CD8-positive, alpha-beta memory T cell (primary cell): Measurements from ENCODE around the gene DGKI. TPM values are rescaled to one million over a fixed set of nuclear protein-coding genes. Genes with fewer than 3 reads are reported as not detected.

ENCODE experiments used
- CTCF ChIA-PET: fragments of 350-600 bp; sonication (Branson Sonifier 250); formaldehyde crosslinking; loops from one replicate; lab custom pipeline; 2021; ENCODE audit warnings: antibody characterized with exemption; lab: Charles Lee
- POLR2A ChIA-PET: fragments of 350-600 bp; sonication (Branson Sonifier 250); formaldehyde crosslinking; loops from one replicate; lab custom pipeline; 2021; ENCODE audit warnings: antibody characterized with exemption; lab: Charles Lee
- DNase-seq, 5 donors: peaks; one replicate each; pipeline versions ENCODE4 v3.0.0 to v3.0.0-alpha.2; 2020 to 2022; ENCODE audit warnings: mixed read lengths in 1 of 5
- H3K27ac ChIP-seq: one replicate; pipeline ENCODE4 v1.7.0; 2013; ENCODE audit warnings: low read depth, mild to moderate bottlenecking, low read length, moderate library complexity
- H3K27me3 ChIP-seq: 2 replicates; pipeline ENCODE4 v1.7.0; 2013; ENCODE audit warnings: low read length, mild to moderate bottlenecking; ENCODE audit not compliant: insufficient read depth, poor library complexity, severe bottlenecking
- H3K36me3 ChIP-seq: 2 replicates; pipeline ENCODE4 v1.7.0; 2013; ENCODE audit warnings: mild to moderate bottlenecking, low read length, moderate library complexity; ENCODE audit not compliant: insufficient read depth
- H3K4me1 ChIP-seq: 2 replicates; pipeline ENCODE4 v1.7.0; 2013; ENCODE audit warnings: mild to moderate bottlenecking, low read length, moderate library complexity; ENCODE audit not compliant: insufficient read depth
- H3K4me3 ChIP-seq: 2 replicates; pipeline ENCODE4 v1.7.0; 2013; ENCODE audit warnings: mild to moderate bottlenecking, low read length
- H3K9me3 ChIP-seq: 2 replicates; pipeline ENCODE4 v1.7.0; 2013; ENCODE audit warnings: mild to moderate bottlenecking, low read length
- H3K27ac Mint-ChIP-seq, 8 donors: one replicate each; pipeline ENCODE4 v1.8.0; 2020 to 2021; ENCODE audit warnings: mixed read lengths in 8 of 8, mild to moderate bottlenecking in 6 of 8, inconsistent platforms in 3 of 8, moderate library complexity in 3 of 8
- H3K27me3 Mint-ChIP-seq, 2 donors: one replicate each; pipeline ENCODE4 v1.8.0; 2020 to 2021; ENCODE audit warnings: mixed read lengths in 2 of 2, mild to moderate bottlenecking in 1 of 2, moderate library complexity in 1 of 2
- H3K36me3 Mint-ChIP-seq, 3 donors: one replicate each; pipeline ENCODE4 v1.8.0; 2020 to 2021; ENCODE audit warnings: mixed read lengths in 3 of 3, inconsistent platforms in 1 of 3, mild to moderate bottlenecking in 1 of 3
- H3K4me1 Mint-ChIP-seq, 3 donors: one replicate each; pipeline ENCODE4 v1.8.0; 2020 to 2021; ENCODE audit warnings: mixed read lengths in 3 of 3, inconsistent platforms in 1 of 3, mild to moderate bottlenecking in 1 of 3
- H3K4me3 Mint-ChIP-seq, 7 donors: one replicate each; pipeline ENCODE4 v1.8.0; 2020 to 2021; ENCODE audit warnings: mixed read lengths in 7 of 7, mild to moderate bottlenecking in 6 of 7, moderate library complexity in 4 of 7, inconsistent platforms in 2 of 7
- H3K9me3 Mint-ChIP-seq, 5 donors: one replicate each; pipeline ENCODE4 v1.8.0; 2020 to 2022; ENCODE audit warnings: mixed read lengths in 5 of 5, mild to moderate bottlenecking in 3 of 5, moderate library complexity in 2 of 5, inconsistent platforms in 1 of 5
- polyA plus RNA-seq: library from polyadenylated mRNA; unstranded; fragments of 300-500 nt; fragmentation: Illumina TruSeq; gene quantifications from one replicate; pipeline ENCODE4 v1.2.3, GENCODE V29; 2021
- total RNA-seq, 2 experiments: library from RNA; stranded (reverse); gene quantifications; one replicate each; pipeline ENCODE4 v1.2.3, GENCODE V29; 2021

The DGKI gene
- total and polyA plus RNA-seq, 3 experiments from 2014 or later: 1.3 to 1.4 TPM; not detected in 1

- POLR2A ChIA-PET: no interaction called here
- no peaks in the 10 kb centered on the region for H3K4me1 Mint-ChIP-seq
- CTCF ChIA-PET: no interaction called here
Measured at GRCh38 chr7:137506031-137506430, 340.7 kb downstream of the DGKI start.

GRCh38 chr7:137501562-137501961 lies 345.2 kb downstream of the DGKI start:
- H3K4me1 Mint-ChIP-seq: no peaks in the 10 kb centered on the region
- no peak for DNase-seq
- H3K27ac ChIP-seq: no peak overlapping the region
- no peak overlapping the region for H3K4me3 ChIP-seq
- no peaks in the 10 kb centered on the region for H3K27me3 ChIP-seq
- no peaks in the 10 kb centered on the region for H3K36me3 Mint-ChIP-seq
- ChIA-PET CTCF (no interaction called here), POLR2A (no interaction called here)
- no peaks in the 10 kb centered on the region for H3K36me3 ChIP-seq
- H3K4me3 Mint-ChIP-seq: no peak overlapping the region
- no peaks in the 10 kb centered on the region for H3K27me3 Mint-ChIP-seq
- H3K27ac Mint-ChIP-seq: no peak overlapping the region
- no peaks in the 10 kb centered on the region for H3K9me3 ChIP-seq
- peaks cover 0 to 5% (median 0%) of the 10 kb centered on the region in 5 donors for H3K9me3 Mint-ChIP-seq
- H3K4me1 ChIP-seq: no peaks in the 10 kb centered on the region

More at GRCh38 chr7:137506031-137506430, 340.7 kb downstream of the DGKI start:
- Histone ChIP-seq H3K4me3 (no peak overlapping the region), H3K4me1 (no peaks in the 10 kb centered on the region), H3K36me3 (no peaks in the 10 kb centered on the region), H3K9me3 (no peaks in the 10 kb centered on the region), H3K27me3 (no peaks in the 10 kb centered on the region), H3K27ac (no peak overlapping the region)
- Mint-ChIP-seq H3K27me3 (no peaks in the 10 kb centered on the region), H3K36me3 (no peaks in the 10 kb centered on the region), H3K27ac (no peak overlapping the region), H3K4me3 (no peak overlapping the region), H3K9me3 (peaks cover 0 to 6% (median 0%) of the 10 kb centered on the region in 5 donors)
- no peak for DNase-seq

- Histone ChIP-seq H3K4me1 (no peaks in the 10 kb centered on the region), H3K27ac (no peak overlapping the region), H3K9me3 (no peaks in the 10 kb centered on the region), H3K4me3 (no peak overlapping the region), H3K36me3 (no peaks in the 10 kb centered on the region), H3K27me3 (no peaks in the 10 kb centered on the region)
- Mint-ChIP-seq H3K27ac (no peak overlapping the region), H3K4me1 (no peaks in the 10 kb centered on the region), H3K4me3 (no peak overlapping the region), H3K36me3 (peaks cover 0 to 2% (median 0%) of the 10 kb centered on the region in 3 donors), H3K9me3 (peaks cover 0 to 21% (median 8%) of the 10 kb centered on the region in 5 donors), H3K27me3 (no peaks in the 10 kb centered on the region)
- DNase-seq: no peak
- CTCF ChIA-PET: no interaction called here
- POLR2A ChIA-PET: no interaction called here
Measured at GRCh38 chr7:137492889-137493288, 353.9 kb downstream of the DGKI start.

- no peak overlapping the region for H3K4me3 Mint-ChIP-seq
- no peak overlapping the region for H3K27ac Mint-ChIP-seq
- CTCF ChIA-PET: no interaction called here
Measured at GRCh38 chr7:137489880-137490279, 356.9 kb downstream of the DGKI start.

GRCh38 chr7:137488038-137488437 lies 358.7 kb downstream of the DGKI start:
- POLR2A ChIA-PET: no interaction called here
- Histone ChIP-seq H3K27me3 (no peaks in the 10 kb centered on the region), H3K9me3 (no peaks in the 10 kb centered on the region), H3K4me1 (no peaks in the 10 kb centered on the region), H3K27ac (no peak overlapping the region), H3K36me3 (no peaks in the 10 kb centered on the region), H3K4me3 (no peak overlapping the region)
- CTCF ChIA-PET: no interaction called here
- Mint-ChIP-seq H3K4me3 (no peak overlapping the region), H3K9me3 (peaks cover 0 to 4% (median 0%) of the 10 kb centered on the region in 5 donors), H3K36me3 (no peaks in the 10 kb centered on the region), H3K4me1 (no peaks in the 10 kb centered on the region), H3K27ac (no peak overlapping the region), H3K27me3 (peaks cover 0 to 2% of the 10 kb centered on the region in 2 donors)
- DNase-seq: no peak

More at GRCh38 chr7:137489880-137490279, 356.9 kb downstream of the DGKI start:
- DNase-seq: no peak
- H3K4me1 ChIP-seq: no peaks in the 10 kb centered on the region
- POLR2A ChIA-PET: no interaction called here
- no peak overlapping the region for H3K27ac ChIP-seq
- H3K9me3 ChIP-seq: no peaks in the 10 kb centered on the region
- Mint-ChIP-seq H3K27me3 (no peaks in the 10 kb centered on the region), H3K36me3 (peaks cover 0 to 2% (median 0%) of the 10 kb centered on the region in 3 donors), H3K9me3 (peaks cover 0 to 16% (median 6%) of the 10 kb centered on the region in 5 donors), H3K4me1 (no peaks in the 10 kb centered on the region)
- no peaks in the 10 kb centered on the region for H3K36me3 ChIP-seq
- no peaks in the 10 kb centered on the region for H3K27me3 ChIP-seq
- no peak overlapping the region for H3K4me3 ChIP-seq

GRCh38 chr7:137485818-137486217 lies 361.0 kb downstream of the DGKI start:
- CTCF ChIA-PET: no interaction called here
- H3K9me3 ChIP-seq: no peaks in the 10 kb centered on the region

GRCh38 chr7:137484326-137484725 lies 362.4 kb downstream of the DGKI start:
- DNase-seq: no peak
- Mint-ChIP-seq H3K27me3 (peaks cover 0 to 2% of the 10 kb centered on the region in 2 donors), H3K27ac (no peak overlapping the region), H3K36me3 (peaks cover 0 to 1% (median 0%) of the 10 kb centered on the region in 3 donors), H3K4me3 (no peak overlapping the region), H3K9me3 (peaks cover 0 to 2% (median 0%) of the 10 kb centered on the region in 5 donors), H3K4me1 (no peaks in the 10 kb centered on the region)
- POLR2A ChIA-PET: no interaction called here
- H3K27ac ChIP-seq: no peak overlapping the region
- H3K36me3 ChIP-seq: no peaks in the 10 kb centered on the region
- no peaks in the 10 kb centered on the region for H3K9me3 ChIP-seq
- H3K27me3 ChIP-seq: no peaks in the 10 kb centered on the region
- CTCF ChIA-PET: no interaction called here
- no peak overlapping the region for H3K4me3 ChIP-seq
- no peaks in the 10 kb centered on the region for H3K4me1 ChIP-seq

More at GRCh38 chr7:137485818-137486217, 361.0 kb downstream of the DGKI start:
- POLR2A ChIA-PET: no interaction called here
- Mint-ChIP-seq H3K27ac (no peak overlapping the region), H3K4me1 (no peaks in the 10 kb centered on the region), H3K9me3 (peaks cover 0 to 2% (median 0%) of the 10 kb centered on the region in 5 donors), H3K4me3 (no peak overlapping the region), H3K36me3 (peaks cover 0 to 1% (median 0%) of the 10 kb centered on the region in 3 donors), H3K27me3 (peaks cover 0 to 2% of the 10 kb centered on the region in 2 donors)
- Histone ChIP-seq H3K4me3 (no peak overlapping the region), H3K4me1 (no peaks in the 10 kb centered on the region), H3K36me3 (no peaks in the 10 kb centered on the region), H3K27ac (no peak overlapping the region), H3K27me3 (no peaks in the 10 kb centered on the region)
- no peak for DNase-seq

GRCh38 chr7:137482466-137482865 lies 364.3 kb downstream of the DGKI start:
- H3K4me1 Mint-ChIP-seq: no peaks in the 10 kb centered on the region

More at GRCh38 chr7:137482466-137482865, 364.3 kb downstream of the DGKI start:
- DNase-seq: no peak
- Mint-ChIP-seq H3K4me3 (no peak overlapping the region), H3K27me3 (peaks cover 0 to 2% of the 10 kb centered on the region in 2 donors), H3K9me3 (peaks cover 0 to 2% (median 0%) of the 10 kb centered on the region in 5 donors), H3K36me3 (peaks cover 0 to 1% (median 0%) of the 10 kb centered on the region in 3 donors), H3K27ac (no peak overlapping the region)
- Histone ChIP-seq H3K27ac (no peak overlapping the region), H3K4me1 (no peaks in the 10 kb centered on the region), H3K9me3 (no peaks in the 10 kb centered on the region), H3K4me3 (no peak overlapping the region), H3K27me3 (no peaks in the 10 kb centered on the region), H3K36me3 (no peaks in the 10 kb centered on the region)
- CTCF ChIA-PET: no interaction called here
- POLR2A ChIA-PET: no interaction called here
